Fibroblast of lung (primary cell): ENCODE results near the gene ZNF557. TPM values are rescaled to one million over a fixed set of nuclear protein-coding genes. Genes with fewer than 3 reads are reported as not detected.

Experiments used
- DNase-seq, 2 donors: peaks; one replicate each; pipeline versions ENCODE4 v3.0.0 to v3.0.0-alpha.2; 2010; ENCODE audit warnings: low read depth in 2 of 2
- H2AFZ ChIP-seq: 2 replicates; pipeline ENCODE4 v1.5.1; 2012; ENCODE audit warnings: low read length, control low read depth, inconsistent platforms
- H3K27ac ChIP-seq: 2 replicates; pipeline ENCODE4 v1.5.1; 2011; ENCODE audit warnings: low read length, control low read depth; ENCODE audit not compliant: insufficient read depth
- H3K27me3 ChIP-seq: 2 replicates; pipeline ENCODE4 v1.5.1; 2011; ENCODE audit warnings: mild to moderate bottlenecking, low read length; ENCODE audit not compliant: control insufficient read depth, insufficient read depth
- H3K36me3 ChIP-seq: 2 replicates; pipeline ENCODE4 v1.5.1; 2011; ENCODE audit warnings: low read length; ENCODE audit not compliant: control insufficient read depth, insufficient read depth
- H3K4me1 ChIP-seq: 2 replicates; pipeline ENCODE4 v1.5.1; 2011; ENCODE audit warnings: low read length; ENCODE audit not compliant: control insufficient read depth, insufficient read depth; ENCODE audit errors: extremely low read depth
- H3K4me2 ChIP-seq: 2 replicates; pipeline ENCODE4 v1.5.1; 2011; ENCODE audit warnings: low read length, control low read depth; ENCODE audit not compliant: insufficient read depth; ENCODE audit errors: extremely low read depth
- H3K4me3 ChIP-seq, 4 experiments: fragments of 200-600 bp in 1 of 4; sonication (generic) in 1 of 4; replicated peaks in 1 of 4; 2 replicates each; pipeline ENCODE4 v1.5.1; 2011 to 2016; ENCODE audit warnings: low read length in 4 of 4, low read depth in 3 of 4, mild to moderate bottlenecking in 3 of 4, control low read depth in 2 of 4, inconsistent platforms in 1 of 4, mixed read lengths in 1 of 4; ENCODE audit not compliant: insufficient read depth in 1 of 4; ENCODE audit errors: control extremely low read depth in 1 of 4
- H3K79me2 ChIP-seq: 2 replicates; pipeline ENCODE4 v1.5.1; 2012; ENCODE audit warnings: mild to moderate bottlenecking, low read length, inconsistent platforms; ENCODE audit not compliant: control insufficient read depth, insufficient read depth
- H3K9ac ChIP-seq: 2 replicates; pipeline ENCODE4 v1.5.1; 2011; ENCODE audit warnings: mild to moderate bottlenecking, low read length, control low read depth; ENCODE audit not compliant: insufficient read depth
- H3K9me3 ChIP-seq: 2 replicates; pipeline ENCODE4 v1.5.1; 2012; ENCODE audit warnings: low read depth, low read length; ENCODE audit not compliant: control insufficient read depth, insufficient read depth
- H4K20me1 ChIP-seq: 2 replicates; pipeline ENCODE4 v1.5.1; 2011; ENCODE audit warnings: low read length; ENCODE audit not compliant: control insufficient read depth, insufficient read depth; ENCODE audit errors: extremely low read depth
- CTCF ChIP-seq, 2 donors: IDR thresholded peaks in 1 of 2; conservative IDR thresholded peaks in 1 of 2; 1 replicate in 1 of 2; 2 replicates in 1 of 2; pipeline ENCODE4 v1.5.1; 2011 to 2012; ENCODE audit warnings: low read length in 2 of 2, control low read depth in 1 of 2, inconsistent platforms in 1 of 2, low read depth in 1 of 2, mild to moderate bottlenecking in 1 of 2
- EZH2 ChIP-seq: IDR thresholded peaks from 2 replicates; pipeline ENCODE4 v1.5.1; 2012; ENCODE audit warnings: low read length, control low read depth, mild to moderate bottlenecking; ENCODE audit errors: missing control alignments
- polyA plus RNA-seq, 2 donors: library from polyadenylated mRNA; depleted of rRNA in 1 of 2; stranded (reverse) in 1 of 2; unstranded in 1 of 2; fragments of >200 nt; gene quantifications; 2 replicates each; pipeline ENCODE4 v1.2.1, GENCODE V29; 2011 to 2012; ENCODE audit warnings: missing spikeins in 1 of 2
- total RNA-seq: library from RNA; depleted of rRNA; stranded (reverse); fragments of >200 nt; gene quantifications from 2 replicates; pipeline ENCODE4 v1.2.1, GENCODE V29; 2014

Gene ZNF557
- total and polyA plus RNA-seq, 2 donors (not counting 1 experiment from before 2014, with no cell fraction given) = 2.9 to 18.3 TPM

- H4K20me1 ChIP-seq = no peaks in the 10 kb centered on the region
- DNase-seq = no peak
- H3K4me3 ChIP-seq = no peak overlapping the region
- no peaks in the 10 kb centered on the region for H3K27me3 ChIP-seq
- no peak overlapping the region for H3K27ac ChIP-seq
- H3K36me3 ChIP-seq = no peaks in the 10 kb centered on the region
- no peak overlapping the region for H3K4me2 ChIP-seq
- H3K9ac ChIP-seq = no peak overlapping the region
- no peaks in the 10 kb centered on the region for H3K79me2 ChIP-seq
- TF ChIP-seq CTCF (conservative IDR thresholded peaks at IDR 0.05 in 1 of 2, IDR thresholded peaks at IDR 0.05 in 1 of 2; ENCODE audit: low read depth in 1 of 2, low read length in 2 of 2) (no peak), EZH2 (no peak)
- H3K9me3 ChIP-seq = no peaks in the 10 kb centered on the region
- no peaks in the 10 kb centered on the region for H3K4me1 ChIP-seq
- no peak overlapping the region for H2AFZ ChIP-seq
Measured at GRCh38 chr19:7106711-7107657, 37.5 kb downstream of the ZNF557 start.

GRCh38 chr19:7109678-7110289, 40.3 kb downstream of the ZNF557 start:
- no peaks in the 10 kb centered on the region for H3K27me3 ChIP-seq
- DNase-seq = peak in 1 of 2 donors; percentile 22
- H3K9me3 ChIP-seq = no peaks in the 10 kb centered on the region
- no peak overlapping the region for H2AFZ ChIP-seq
- H3K9ac ChIP-seq = no peak overlapping the region
- no peaks in the 10 kb centered on the region for H3K4me1 ChIP-seq
- no peaks in the 10 kb centered on the region for H4K20me1 ChIP-seq
- no peaks in the 10 kb centered on the region for H3K79me2 ChIP-seq
- TF ChIP-seq CTCF (conservative IDR thresholded peaks at IDR 0.05 in 1 of 2, IDR thresholded peaks at IDR 0.05 in 1 of 2; ENCODE audit: low read depth in 1 of 2, low read length in 2 of 2) (no peak), EZH2 (no peak)
- H3K4me2 ChIP-seq = no peak overlapping the region
- H3K36me3 ChIP-seq = no peaks in the 10 kb centered on the region
- H3K4me3 ChIP-seq = no peak overlapping the region
- no peak overlapping the region for H3K27ac ChIP-seq

- no peak overlapping the region for H2AFZ ChIP-seq
- TF ChIP-seq CTCF (conservative IDR thresholded peaks at IDR 0.05 in 1 of 2, IDR thresholded peaks at IDR 0.05 in 1 of 2; ENCODE audit: low read depth in 1 of 2, low read length in 2 of 2) (no peak), EZH2 (no peak)
- no peaks in the 10 kb centered on the region for H3K4me1 ChIP-seq
- no peak overlapping the region for H3K4me2 ChIP-seq
- no peak overlapping the region for H3K4me3 ChIP-seq
- no peak overlapping the region for H3K9ac ChIP-seq
- H3K79me2 ChIP-seq = no peaks in the 10 kb centered on the region
- no peaks in the 10 kb centered on the region for H3K36me3 ChIP-seq
- H4K20me1 ChIP-seq = no peaks in the 10 kb centered on the region
- H3K27ac ChIP-seq = no peak overlapping the region
- no peak for DNase-seq
- no peaks in the 10 kb centered on the region for H3K27me3 ChIP-seq
- no peaks in the 10 kb centered on the region for H3K9me3 ChIP-seq
Measured at GRCh38 chr19:7112675-7113074, 43.2 kb downstream of the ZNF557 start.
